Left colon (tissue), 2 donors: Measurements from ENCODE around the gene NDOR1. TPM values are rescaled to one million over a fixed set of nuclear protein-coding genes. Genes with fewer than 3 reads are reported as not detected.
A peak's percentile ranks its signal among the peaks of the same experiment; 100 is the strongest.

Experiments used
- ATAC-seq: fragments of 200-7000 bp; cut with Tn5 transposase; one replicate; pipeline ENCODE4 v1.9.1; 2020; ENCODE audit warnings: mild to moderate bottlenecking, moderate library complexity
- DNase-seq, 2 donors: peaks; one replicate each; pipeline ENCODE4 v3.0.0-alpha.2; 2020
- intact Hi-C, 2 donors: fragments of 100-400 bp; cut with DNase I in 1 of 2; cut with micrococcal nuclease in 1 of 2; formaldehyde crosslinking; loops; one replicate each; pipeline versions ENCODE4 v1.11.2 to v1.14.0; 2022; cut with DNase I, micrococcal nuclease
- long read RNA-seq: library from polyadenylated mRNA; unstranded; transcript quantifications from one replicate; pipeline ENCODE4 v2.0.0, GENCODE V29; 2021
- total RNA-seq, 2 donors: library from RNA; stranded (reverse); fragmentation: NEBNext Ultra II Directional; extraction: Animal tissue kit (Norgen Biotek cat#: 25700); gene quantifications; one replicate each; pipeline ENCODE4 v1.2.1, GENCODE V29; 2021
- donor health status: DM: no; HTN: no; CAD: no.
- donor health status: DM: yes; HTN: yes; CAD: no.

Gene NDOR1
- 10 to 100 TPM; 12.1 to 18.8 TPM for total RNA-seq
- long read RNA-seq, partial matches to known transcripts = 0 of 2 reads
- long read RNA-seq, other reads (novel, unspliced or antisense) = 2 of 2 reads

GRCh38 chr9:137205126-137206069, at the start of gene NDOR1, which contains the start of gene TMEM203:
NDOR1 (plus strand) TSS chr9:137205700; CDS start chr9:137205778, 78 bp downstream.
TMEM203 (minus strand) TSS chr9:137205648; CDS start chr9:137205414, 234 bp downstream.
- peak; percentile 87 to 95 for DNase-seq
- intact Hi-C loops = no loop called here
- ATAC-seq = peak; percentile 64

DNA sequence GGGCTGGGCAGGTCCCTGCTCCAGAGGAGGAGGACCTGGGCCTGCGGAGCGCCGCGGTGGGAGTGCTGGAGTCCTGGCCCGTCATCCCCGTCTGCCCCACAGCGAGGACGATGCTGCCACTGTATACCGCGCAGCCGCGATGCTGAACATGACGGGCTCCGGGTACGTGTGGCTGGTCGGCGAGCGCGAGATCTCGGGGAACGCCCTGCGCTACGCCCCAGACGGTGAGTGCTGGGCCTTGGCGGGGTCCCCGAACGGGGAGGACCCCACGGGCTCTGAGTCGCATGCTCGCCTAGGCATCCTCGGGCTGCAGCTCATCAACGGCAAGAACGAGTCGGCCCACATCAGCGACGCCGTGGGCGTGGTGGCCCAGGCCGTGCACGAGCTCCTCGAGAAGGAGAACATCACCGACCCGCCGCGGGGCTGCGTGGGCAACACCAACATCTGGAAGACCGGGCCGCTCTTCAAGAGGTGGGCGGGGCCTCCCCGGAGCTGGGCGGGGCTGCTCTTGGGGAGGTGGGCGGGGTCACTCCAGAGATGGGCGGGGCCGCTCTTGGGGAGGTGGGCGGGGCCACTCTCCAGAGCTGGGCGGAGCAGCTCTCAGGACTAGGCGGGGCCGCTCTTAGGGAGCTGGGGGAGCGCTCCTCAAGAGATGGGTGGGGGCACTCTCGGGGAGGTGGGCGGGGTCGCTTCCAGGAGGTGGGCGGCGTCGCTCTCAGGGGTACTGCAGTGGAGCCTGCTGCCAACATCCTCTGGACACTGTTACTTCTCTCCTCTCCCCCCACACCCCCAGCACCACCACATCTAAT, 48.7 kb upstream of the NDOR1 start:
- ATAC-seq (peak; percentile 70), DNase-seq (peak in 1 of 2 donors; percentile 62)
- intact Hi-C loops = no loop called here

GRCh38 chr9:137157618-137158415, 47.7 kb upstream of the NDOR1 start:
- intact Hi-C loops = no loop called here
- DNase-seq (no peak), ATAC-seq (no peak)

- peak in 1 of 2 donors; percentile 42 for DNase-seq
- intact Hi-C loops = no loop called here
Observed at GRCh38 chr9:137158625-137159024, 46.9 kb upstream of the NDOR1 start.

GRCh38 chr9:137159105-137160053, 46.1 kb upstream of the NDOR1 start:
- DNase-seq (no peak), ATAC-seq (no peak)
- intact Hi-C loops = no loop called here

More at GRCh38 chr9:137158625-137159024, 46.9 kb upstream of the NDOR1 start:
- ATAC-seq = no peak

- no peak for ATAC-seq
- intact Hi-C loops = no loop called here
- DNase-seq = no peak
Observed at GRCh38 chr9:137160054-137160425, 45.5 kb upstream of the NDOR1 start.

GRCh38 chr9:137160716-137161557, 44.6 kb upstream of the NDOR1 start:
- no peak for DNase-seq
- intact Hi-C loops = no loop called here
- ATAC-seq = no peak

DNA sequence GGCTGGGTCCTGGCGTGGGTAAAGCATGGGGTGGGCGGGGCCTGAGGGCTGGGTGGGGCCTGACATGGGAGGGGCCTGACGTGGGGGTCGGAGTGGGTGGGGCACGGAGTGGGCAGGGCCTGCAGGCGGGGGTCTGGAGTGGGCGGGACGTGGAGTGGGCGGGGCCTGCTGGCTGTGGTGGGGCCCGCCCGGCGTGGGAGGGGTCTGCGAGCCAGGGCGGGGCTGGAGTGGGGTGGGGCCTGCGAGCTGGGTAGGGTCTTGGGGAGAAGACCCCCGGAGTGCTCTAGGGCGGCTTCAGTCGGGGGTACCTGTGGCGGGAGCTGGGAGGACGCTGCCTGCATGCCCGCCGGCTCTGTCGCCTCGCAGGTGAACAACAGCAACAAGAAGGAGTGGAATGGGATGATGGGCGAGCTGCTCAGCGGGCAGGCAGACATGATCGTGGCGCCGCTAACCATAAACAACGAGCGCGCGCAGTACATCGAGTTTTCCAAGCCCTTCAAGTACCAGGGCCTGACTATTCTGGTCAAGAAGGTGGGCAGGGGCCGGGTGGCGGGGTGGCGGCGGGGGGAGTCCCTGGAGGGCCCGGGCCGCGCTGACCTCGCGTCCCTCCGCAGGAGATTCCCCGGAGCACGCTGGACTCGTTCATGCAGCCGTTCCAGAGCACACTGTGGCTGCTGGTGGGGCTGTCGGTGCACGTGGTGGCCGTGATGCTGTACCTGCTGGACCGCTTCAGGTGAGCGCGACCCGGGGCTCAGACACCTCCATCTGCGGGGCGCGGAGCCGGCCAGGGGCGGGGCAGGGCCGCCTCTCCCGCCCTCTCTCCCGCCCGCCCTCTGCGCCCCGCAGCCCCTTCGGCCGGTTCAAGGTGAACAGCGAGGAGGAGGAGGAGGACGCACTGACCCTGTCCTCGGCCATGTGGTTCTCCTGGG, 43.7 kb upstream of the NDOR1 start:
- DNase-seq (no peak), ATAC-seq (peak; percentile 17)
- intact Hi-C loops = no loop called here

- peak; percentile 53 to 73 for DNase-seq
- intact Hi-C loops = no loop called here
- ATAC-seq = peak; percentile 71
Observed at GRCh38 chr9:137162505-137163364, 42.8 kb upstream of the NDOR1 start.

DNA sequence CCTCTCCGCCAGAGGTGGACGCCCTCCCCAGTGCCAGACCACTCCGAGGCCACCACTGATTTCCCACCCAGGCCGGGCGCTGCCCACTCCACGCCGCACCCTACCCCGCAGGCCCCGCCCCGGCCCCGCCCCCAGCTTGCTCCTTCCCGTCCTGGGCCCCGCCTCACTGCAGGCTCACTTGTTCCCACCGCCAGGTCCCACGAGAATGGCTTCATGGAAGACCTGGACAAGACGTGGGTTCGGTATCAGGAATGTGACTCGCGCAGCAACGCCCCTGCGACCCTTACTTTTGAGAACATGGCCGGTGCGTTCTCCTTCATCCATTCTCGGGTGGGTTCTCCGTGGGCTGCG, 42.2 kb upstream of the NDOR1 start:
- ATAC-seq = peak; percentile 21
- no peak for DNase-seq
- intact Hi-C loops = no loop called here

DNA sequence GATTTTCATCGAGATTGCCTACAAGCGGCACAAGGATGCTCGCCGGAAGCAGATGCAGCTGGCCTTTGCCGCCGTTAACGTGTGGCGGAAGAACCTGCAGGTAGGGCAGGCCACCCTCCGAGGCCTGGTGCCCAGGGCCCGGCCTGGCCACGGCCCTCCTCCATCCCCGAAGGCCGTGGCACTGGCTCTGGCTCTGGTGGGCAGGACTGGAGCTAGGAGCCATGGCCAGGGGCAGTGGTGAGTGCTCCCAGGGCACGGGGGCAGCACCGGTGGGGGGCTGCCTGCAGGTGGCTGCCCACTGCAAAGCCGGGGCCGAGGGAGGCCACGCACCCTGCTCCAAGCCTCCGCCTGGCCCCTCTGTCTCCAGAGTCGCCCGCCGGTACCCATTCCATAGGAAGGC, 41.7 kb upstream of the NDOR1 start:
- DNase-seq = no peak
- intact Hi-C loops = no loop called here
- no peak for ATAC-seq

DNA sequence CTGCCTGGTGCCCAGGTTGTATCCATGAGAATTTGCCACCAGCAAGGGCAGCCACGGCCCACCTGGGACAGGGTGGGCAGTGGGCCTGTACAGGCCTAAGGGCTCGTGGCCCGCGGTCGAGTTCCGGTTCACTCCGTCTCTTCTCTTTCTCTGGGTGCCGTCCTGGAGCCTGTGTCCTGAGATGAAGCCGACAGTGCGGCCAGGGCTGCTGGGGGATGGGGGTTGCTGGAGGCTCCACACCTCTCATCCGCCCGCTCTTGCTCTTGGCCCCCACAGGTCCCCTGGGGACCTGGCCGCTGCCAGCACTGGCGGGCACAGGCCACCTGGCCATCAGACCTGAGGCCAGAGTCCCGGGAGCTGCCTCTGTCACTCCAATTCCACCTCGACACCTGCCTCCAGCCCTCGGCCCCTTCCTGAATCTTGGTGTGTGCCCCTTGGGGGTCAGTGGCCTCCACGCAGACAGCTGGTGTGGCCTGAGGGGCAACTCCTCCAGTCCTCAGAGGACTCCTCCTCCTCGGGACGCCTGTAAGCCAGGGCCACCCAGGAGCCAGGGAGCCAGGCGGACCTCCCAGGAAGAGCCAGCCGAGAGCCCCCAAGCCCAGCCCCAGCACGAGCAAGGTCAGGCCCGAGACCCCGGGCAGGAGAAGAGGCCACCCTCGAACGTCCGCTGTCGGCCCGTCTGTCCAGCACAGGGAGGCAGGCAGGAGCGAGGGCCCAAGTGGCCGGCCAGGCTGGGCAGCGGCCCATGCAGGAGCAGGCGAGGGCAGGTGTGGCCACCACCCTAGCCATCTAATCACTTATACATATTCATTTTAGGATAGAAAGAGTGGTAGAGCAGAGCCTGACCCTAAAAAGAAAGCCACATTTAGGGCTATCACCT, 40.9 kb upstream of the NDOR1 start:
- no peak for DNase-seq
- intact Hi-C loops = no loop called here
- no peak for ATAC-seq

DNA sequence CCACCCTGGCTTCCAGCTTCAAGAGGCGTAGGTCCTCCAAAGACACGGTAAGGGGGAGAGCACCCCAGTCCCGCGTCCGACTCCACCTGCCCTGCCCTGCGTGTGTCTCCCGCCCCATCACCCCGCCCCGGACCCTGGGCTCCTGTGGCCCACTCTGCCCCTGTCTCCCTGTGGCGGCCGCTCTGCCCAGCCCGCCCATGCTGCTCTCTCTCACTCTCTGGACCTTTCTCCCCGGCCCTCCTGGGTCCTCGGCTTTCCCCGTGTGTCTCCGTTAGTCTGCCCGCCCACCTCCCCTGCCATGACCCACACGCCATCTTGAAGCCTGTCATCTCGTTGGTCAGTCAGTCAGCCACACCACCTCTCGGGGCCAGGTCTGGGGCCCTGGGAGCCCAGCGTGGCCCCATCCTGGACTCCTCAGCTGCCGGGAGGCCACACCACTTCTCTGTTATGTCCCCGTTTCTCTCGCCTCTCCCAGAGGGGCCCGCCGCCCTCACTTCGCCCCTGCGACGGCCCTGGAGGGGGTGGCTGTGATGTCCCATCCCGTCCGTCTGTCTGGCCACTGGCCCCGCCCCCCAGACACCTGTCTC, 40.2 kb upstream of the NDOR1 start:
- DNase-seq (no peak), ATAC-seq (no peak)
- intact Hi-C loops = no loop called here
